Activated CD4-positive, alpha-beta T cell treated with anti-CD3 and anti-CD28 coated beads, Interleukin-2, amount 50 U/mL, for 4 hours (primary cell): ENCODE data around the gene NBAS.

ENCODE experiments used
- DNase-seq, 2 experiments: peaks; one replicate each; pipeline ENCODE4 v3.0.0-alpha.2; 2020

NBAS gene

GRCh38 chr2:15560988-15561573 is at the start of gene NBAS:
TSS of gene NBAS (minus strand) at chr2:15561334. CDS start at chr2:15561304, 30 bp downstream.
- peak; percentile 74 to 75 for DNase-seq

DNA sequence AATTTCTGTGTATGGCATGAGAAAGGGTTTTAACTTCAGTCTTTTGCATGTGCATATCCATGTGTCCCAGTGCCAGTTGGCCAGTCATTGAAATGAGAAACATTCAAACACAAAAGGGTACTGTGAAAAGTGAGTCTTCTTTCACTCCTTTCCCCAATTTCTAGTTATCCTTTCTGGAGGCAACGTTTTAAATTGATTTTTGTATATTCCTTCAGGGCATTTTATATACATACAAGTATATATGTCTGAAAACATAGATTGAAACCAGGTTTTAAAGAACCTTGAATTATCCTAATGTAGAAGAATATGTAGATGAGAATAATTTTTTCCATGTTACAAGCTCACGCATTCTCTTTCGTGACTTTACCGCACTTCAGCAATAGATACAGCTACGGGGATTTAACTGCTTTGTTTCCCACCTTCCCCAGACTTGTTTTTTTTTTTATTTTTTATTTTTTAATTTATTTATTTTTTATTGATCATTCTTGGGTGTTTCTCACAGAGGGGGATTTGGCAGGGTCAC is 49.4 kb upstream of the NBAS start:
- DNase-seq = no peak

GRCh38 chr2:15609341-15610042 is 48.4 kb upstream of the NBAS start:
- no peak for DNase-seq

DNA sequence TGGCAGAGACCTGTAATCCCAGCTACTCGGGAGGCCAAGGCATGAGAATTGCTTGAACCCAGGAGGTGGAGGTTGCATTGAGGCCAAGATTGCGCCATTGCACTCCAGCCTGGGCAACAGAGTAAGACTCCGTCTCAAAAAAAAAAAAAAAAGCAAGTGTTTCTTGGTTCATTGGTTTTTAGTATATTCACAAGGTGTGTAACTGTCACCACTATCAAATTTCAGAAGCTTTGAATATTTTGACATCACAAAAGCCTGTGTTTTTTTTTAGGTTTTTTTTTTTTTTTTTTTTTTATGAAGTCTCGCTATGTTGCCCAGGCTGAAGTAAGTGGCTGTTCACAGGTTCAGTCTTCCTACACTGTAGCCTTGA is 47.2 kb upstream of the NBAS start:
- DNase-seq = no peak

- DNase-seq = no peak
Observed at GRCh38 chr2:15607709-15608391, 46.7 kb upstream of the NBAS start.

- no peak for DNase-seq
Observed at GRCh38 chr2:15606481-15607441, 45.6 kb upstream of the NBAS start.

DNA sequence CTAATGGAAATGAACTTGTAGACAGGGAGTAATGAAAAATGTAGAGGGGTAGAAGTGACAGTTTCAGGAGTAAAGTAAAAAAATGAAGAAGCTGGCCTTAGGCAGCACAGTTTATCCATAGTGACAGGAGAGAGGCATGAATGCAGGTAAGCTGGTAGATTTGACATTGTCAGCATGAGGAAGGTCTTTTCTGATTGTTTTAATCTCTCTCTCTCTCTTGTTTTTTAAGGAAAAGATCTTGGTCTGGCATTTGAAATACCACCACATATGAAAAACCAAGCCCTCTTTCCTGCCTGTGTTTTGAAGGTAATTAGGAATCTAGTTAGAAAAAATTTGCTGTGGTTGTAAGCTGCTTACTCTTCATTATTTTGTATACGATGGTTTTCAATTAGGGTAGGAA is 44.6 kb upstream of the NBAS start:
- DNase-seq = no peak

DNA sequence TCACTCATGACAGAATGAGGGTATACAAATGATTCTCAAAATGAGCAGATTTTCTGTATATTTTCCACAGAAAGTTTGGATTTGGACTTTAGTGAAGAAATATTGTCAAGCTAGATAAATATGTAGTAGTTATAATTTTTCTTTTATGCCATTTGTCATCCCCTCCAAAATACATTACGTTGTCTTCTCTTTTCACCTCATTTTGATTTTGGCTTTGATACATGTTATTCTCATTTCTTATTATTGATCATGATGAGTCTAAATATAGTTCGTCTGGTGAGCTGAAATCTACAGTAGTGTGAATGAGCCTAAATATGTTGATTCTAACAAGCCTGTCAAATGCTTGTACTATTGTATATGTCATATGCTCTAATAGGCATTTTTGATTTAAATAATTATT is 42.8 kb upstream of the NBAS start:
- DNase-seq = no peak

GRCh38 chr2:15603044-15603765 is 42.1 kb upstream of the NBAS start:
- no peak for DNase-seq

DNA sequence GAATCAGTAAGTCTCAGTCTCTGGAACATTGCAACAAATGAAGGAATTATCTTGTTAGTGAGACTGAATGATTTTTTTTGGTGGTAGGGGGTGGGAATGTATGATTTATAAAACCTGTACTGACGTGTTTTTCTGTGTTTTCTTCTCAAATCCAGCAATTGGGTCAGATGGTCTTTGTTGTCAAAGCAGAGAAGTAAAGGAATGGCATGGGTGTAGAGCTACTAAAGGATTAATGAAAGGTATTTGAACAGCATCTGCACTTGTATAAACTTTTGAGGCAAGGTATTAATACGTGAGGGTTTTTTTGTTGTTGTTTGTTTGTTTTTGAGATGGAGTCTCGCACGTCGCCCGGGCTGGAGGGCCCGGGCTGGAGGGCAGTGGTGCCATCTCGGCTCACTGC is 41.3 kb upstream of the NBAS start:
- no peak for DNase-seq

- no peak for DNase-seq
Observed at GRCh38 chr2:15601681-15602080, 40.5 kb upstream of the NBAS start.

GRCh38 chr2:15599994-15600393 is 38.9 kb upstream of the NBAS start:
- DNase-seq = no peak

DNA sequence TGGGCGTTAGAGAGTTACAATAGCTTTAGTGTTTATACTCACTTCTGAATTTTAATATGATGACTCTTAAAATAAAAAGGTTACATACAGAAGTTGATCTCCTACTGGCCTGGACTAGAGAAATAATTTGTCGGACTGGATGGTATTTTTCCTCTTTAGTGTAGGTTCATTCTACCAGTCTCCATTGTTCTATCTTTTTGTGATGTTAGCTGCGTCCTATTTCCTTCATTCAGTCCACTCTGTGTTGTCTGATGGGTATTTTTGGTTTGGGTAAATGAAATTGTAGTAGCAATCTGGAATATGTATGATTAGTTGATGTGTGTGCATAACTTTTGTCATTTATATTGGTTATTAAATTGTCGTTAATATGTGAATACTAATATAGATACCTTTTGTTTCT is 35.8 kb upstream of the NBAS start:
- DNase-seq = no peak

DNA sequence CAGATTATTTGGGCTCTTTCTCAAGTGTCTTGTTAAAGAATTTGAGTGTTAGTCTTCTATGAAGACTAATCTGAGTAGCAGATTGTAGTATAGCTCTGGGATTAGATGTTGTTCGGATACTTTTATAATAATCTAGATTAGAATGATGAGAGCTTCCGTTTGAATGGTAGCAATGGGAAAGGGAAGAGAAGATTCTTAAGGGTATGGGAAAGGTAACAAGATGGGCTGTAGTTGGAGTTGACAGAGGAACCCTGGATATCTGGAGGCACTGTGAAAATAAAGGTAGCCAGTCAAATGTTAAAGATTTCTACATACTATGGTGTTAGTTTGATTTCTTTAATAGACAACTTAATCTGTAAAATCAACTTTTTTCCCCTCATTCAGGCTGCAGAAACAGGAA is 35.2 kb upstream of the NBAS start:
- no peak for DNase-seq

- DNase-seq = no peak
Observed at GRCh38 chr2:15595936-15596335, 34.8 kb upstream of the NBAS start.

DNA sequence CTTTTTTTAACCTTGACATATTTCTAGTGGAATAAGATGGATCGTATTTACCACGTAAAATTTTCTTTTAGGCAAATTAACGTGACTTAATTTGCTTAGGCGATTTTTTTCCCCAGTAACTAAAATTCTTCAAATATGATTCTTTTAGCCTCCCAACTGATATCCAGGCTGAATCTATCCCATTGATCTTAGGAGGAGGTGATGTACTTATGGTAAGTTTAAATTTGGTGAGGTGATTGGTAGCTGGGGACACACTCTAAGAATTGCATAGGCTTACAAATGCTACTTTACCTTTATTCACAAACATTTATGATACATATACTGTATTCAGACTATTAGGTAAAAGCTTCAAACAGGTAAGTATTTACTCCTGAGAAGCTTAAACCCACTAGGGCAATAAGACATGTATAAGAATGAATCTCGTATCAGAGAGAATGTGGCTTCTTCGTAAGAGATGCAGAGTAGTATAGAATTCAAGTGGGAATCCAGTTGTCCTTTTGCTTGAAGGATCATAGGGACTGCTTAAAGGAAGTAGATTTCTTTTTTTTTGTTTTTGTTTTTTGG is 34.3 kb upstream of the NBAS start:
- no peak for DNase-seq

DNA sequence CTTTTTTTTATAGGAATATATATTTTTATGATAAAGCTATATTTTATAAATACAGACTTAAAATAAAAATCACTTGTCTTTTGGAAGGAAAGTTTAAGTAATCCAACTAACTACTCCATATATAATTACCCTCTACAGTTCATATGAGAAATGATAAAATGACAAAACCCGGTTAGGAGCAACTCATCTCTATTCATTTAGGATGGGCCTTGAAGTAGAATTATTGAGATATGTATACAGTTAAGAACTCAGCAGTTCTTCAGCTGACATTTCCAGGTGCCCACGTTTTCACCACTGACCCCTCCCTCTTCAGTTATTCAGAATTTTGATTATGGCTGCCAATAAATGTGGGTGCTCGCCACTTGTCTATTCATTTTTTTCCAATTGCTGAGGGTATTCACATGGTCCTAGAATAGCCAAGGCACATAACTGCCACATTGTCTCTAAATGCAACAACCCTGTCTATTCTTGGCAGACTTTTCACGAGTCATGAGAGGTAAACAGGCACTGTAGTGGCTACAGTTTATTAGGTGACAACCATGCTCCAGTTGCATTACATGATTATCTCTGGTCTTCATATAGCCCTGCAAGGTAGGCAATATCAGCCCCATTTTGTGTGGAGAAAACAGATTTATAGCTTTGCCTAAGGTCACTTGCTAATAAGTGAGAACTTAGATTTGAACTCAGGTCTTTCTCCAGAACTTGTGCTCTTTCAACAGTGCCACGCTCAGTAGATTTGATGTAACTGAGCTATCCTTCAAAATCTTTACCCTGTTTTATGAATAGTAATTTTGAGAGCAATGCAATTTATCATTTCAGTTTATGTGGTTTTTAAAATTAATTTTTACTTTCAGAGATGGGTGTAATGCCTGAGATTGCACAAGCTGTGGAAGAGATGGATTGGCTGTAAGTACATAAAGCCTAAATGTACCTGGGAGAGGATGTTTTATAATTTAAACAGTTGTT is 33.4 kb upstream of the NBAS start:
- no peak for DNase-seq

GRCh38 chr2:15593327-15593705 is 32.2 kb upstream of the NBAS start:
- DNase-seq = no peak

DNA sequence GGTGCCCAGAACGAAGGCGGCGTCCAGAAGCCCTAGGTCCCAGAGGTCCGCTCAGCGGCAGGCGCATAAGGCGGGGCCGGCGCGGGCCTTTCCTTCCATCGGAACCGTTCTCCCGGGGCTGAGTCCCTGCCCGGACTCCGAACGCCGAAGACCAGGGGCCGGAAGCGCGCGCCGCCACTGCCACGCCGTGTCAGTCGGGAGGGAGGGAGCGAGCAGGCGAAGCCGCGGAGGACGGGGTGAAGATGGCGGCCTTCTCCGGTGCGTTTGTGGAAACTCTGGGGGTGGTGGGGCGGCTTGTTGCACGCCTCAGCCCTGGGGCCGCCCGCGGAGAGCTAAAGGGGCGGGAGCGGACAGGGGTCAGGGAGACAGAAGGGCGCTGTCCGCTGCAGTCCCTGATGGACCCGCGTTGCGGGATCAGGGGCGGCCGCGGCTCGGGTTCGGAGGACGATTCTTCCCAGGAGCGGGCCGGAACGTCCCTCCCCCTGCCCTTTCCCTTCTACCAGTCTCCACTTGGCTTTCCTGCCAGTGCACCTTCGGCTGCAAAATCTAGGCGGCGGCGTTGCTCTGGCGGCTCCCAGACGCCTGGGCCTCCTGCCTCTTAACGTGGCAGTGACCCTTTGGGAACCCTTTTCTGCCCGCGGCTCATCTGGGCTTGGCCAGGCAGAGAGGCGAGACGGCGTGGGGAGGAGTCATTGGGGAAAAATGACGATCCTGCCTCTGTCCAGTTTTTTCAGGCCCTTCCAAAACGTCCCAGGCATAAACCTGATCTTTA is 30.7 kb upstream of the NBAS start, which contains the start of gene DDX1:
TSS of gene DDX1 (plus strand) at position 177 of the 772 bp plus-strand sequence. CDS start at position 243, 66 bp downstream.
- DNase-seq = peak; percentile 78 to 79

DNA sequence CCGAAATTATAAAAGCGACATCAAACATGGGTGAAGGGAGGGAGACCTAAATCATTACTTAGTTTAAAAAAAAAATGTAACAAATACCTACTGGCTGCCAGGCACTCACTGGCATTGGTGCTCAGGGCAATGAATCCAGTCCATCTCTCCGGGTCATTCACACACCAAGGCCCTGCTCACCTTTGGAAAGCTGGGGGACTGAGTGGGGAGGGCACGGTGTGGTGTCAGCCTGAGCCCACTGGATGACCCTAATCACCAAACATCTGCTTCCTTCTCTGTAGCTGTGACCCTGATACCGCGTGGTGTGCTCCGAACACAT is 30.2 kb upstream of the NBAS start:
- DNase-seq = no peak
